HL-60 (cell line): ENCODE measurements around the gene ABCC2.

Experiments
- DNase-seq, 2 experiments: peaks; one replicate each; pipeline ENCODE4 v3.0.0-alpha.2; 2010 to 2020; ENCODE audit warnings: low read depth in 1 of 2, low spot score in 1 of 2
- H3K27ac ChIP-seq: fragments of 250-450 bp; sonication (Bioruptor Pico); replicated peaks from 2 replicates; pipeline ENCODE4 v1.5.1; 2020; ENCODE audit warnings: mild to moderate bottlenecking, moderate library complexity
- H3K27me3 ChIP-seq: fragments of 250-450 bp; sonication (Bioruptor Pico); 2 replicates; pipeline ENCODE4 v1.5.1; 2021; ENCODE audit warnings: mild to moderate bottlenecking, moderate library complexity; ENCODE audit not compliant: insufficient read depth, poor library complexity, severe bottlenecking
- H3K4me3 ChIP-seq: replicated peaks from 2 replicates; pipeline ENCODE4 v1.5.1; 2011; ENCODE audit warnings: mild to moderate bottlenecking, control low read depth, low read length; ENCODE audit not compliant: insufficient read depth
- CTCF ChIP-seq: IDR thresholded peaks from one replicate; pipeline ENCODE4 v1.5.1; 2011; ENCODE audit warnings: low read length, control low read depth, inconsistent platforms; ENCODE audit not compliant: insufficient read depth
- GABPA ChIP-seq: IDR thresholded peaks from 2 replicates; pipeline ENCODE4 v1.6.1; 2012; ENCODE audit warnings: low read depth
- POLR2AphosphoS5 ChIP-seq: IDR thresholded peaks from 2 replicates; pipeline ENCODE4 v1.6.1; 2012; ENCODE audit warnings: low read depth
- SPI1 ChIP-seq: IDR thresholded peaks from 2 replicates; pipeline ENCODE4 v1.6.1; 2012; ENCODE audit warnings: low read depth, mild to moderate bottlenecking, borderline replicate concordance
- TF ChIP-seq, protein P1 (sequence below): IDR thresholded peaks from 2 replicates; pipeline ENCODE4 v1.6.1; 2012; ENCODE audit warnings: low read depth; ENCODE audit not compliant: insufficient replicate concordance

ABCC2 gene

DNA sequence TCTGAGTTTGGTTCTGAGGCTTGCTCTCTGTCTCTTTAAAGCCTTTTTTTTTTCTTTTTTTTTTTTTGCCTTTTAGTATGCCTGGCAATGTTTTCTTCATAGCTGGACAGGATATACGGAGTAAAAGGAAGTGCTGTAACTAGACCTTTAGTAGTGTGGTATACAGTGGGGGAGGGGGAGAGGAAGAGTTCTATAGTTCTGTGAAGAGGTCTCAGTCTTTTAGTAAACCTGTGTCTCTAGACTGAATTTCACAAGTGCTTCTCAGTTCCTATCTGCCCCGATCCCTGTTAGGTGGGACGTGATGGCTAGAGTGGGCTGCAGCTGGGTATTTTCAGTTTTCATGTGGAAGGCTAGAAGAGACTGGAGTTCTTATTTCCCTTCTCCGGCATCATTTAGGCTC lies 3.1 kb upstream of the ABCC2 start:
- TF ChIP-seq SPI1 (peak; percentile 86), CTCF (no peak)
- Histone ChIP-seq H3K27me3 (no peaks in the 10 kb centered on the region), H3K4me3 (no peak overlapping the region), H3K27ac (peak overlapping the region; percentile 66)
- peak; percentile 41 to 81 for DNase-seq

DNA sequence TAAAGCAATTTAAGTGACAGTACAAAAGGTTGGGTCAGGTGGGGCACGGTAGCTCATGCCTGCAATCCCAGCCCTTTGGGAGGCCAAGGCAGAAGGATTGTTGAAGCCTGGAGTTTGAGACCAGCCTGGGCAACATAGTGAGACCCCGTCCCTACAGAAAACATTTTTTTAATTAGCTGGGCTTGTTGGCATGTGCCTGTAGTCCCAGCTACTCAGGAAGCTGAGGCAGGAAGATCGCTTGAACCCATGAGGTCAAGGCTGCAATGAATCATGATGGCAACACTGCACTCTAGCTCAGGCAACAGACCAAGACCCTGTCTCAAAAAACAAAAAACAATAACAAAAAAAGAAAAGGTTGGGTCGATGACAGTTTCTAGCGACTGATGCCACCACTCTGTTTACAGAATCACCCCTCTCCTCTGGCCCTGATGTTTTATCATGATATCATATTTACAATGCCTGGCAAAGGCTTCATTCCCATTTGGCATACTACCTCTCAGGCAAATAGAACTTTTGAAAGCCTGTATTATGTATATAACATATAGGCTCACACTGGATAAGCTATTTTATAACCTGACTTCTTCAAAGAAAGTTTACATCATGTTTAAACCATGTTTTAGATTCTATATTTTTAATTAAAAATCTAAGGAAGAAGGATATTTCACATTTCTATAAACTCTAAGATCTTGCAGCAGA lies 558 bp upstream of the ABCC2 start:
- no peak for TF ChIP-seq GABPA
- no peak for TF ChIP-seq SPI1
- no peak for TF ChIP-seq CTCF
- Histone ChIP-seq H3K27ac (no peak overlapping the region), H3K4me3 (no peak overlapping the region), H3K27me3 (no peaks in the 10 kb centered on the region)
- no peak for DNase-seq

DNA sequence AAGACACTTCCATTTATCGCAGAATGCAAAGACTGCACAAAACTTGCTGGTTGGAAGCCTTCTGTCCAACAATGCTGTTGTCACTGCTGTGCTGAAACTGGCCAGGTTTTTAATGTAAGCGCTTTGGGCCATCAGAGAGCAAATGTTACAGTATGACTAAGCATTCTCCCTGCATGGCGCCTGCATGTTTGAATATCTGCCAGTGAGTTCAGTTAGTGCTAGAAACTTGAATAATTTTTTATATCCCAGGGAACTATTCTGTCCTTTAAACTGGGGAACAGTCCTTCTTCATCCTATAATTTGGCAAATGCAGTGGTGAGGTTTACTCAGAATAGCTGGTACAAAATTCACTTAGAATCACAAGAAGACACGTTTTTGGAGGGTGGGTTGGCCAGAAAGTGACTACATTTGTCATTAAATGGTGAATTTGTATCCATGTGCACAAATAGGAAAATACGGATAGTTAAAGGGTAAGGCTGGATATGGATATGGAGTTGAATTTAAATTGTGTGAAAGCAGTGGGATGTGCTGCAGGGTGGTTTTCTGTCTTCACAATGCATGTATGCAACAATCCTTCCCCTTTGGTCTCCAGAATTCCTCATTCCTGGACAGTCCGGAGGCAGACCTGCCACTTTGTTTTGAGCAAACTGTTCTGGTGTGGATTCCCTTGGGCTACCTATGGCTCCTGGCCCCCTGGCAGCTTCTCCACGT lies 1.7 kb downstream of the ABCC2 start:
- TF ChIP-seq POLR2AphosphoS5 = no peak
- no peak for TF ChIP-seq SPI1
- TF ChIP-seq, protein P1, sequence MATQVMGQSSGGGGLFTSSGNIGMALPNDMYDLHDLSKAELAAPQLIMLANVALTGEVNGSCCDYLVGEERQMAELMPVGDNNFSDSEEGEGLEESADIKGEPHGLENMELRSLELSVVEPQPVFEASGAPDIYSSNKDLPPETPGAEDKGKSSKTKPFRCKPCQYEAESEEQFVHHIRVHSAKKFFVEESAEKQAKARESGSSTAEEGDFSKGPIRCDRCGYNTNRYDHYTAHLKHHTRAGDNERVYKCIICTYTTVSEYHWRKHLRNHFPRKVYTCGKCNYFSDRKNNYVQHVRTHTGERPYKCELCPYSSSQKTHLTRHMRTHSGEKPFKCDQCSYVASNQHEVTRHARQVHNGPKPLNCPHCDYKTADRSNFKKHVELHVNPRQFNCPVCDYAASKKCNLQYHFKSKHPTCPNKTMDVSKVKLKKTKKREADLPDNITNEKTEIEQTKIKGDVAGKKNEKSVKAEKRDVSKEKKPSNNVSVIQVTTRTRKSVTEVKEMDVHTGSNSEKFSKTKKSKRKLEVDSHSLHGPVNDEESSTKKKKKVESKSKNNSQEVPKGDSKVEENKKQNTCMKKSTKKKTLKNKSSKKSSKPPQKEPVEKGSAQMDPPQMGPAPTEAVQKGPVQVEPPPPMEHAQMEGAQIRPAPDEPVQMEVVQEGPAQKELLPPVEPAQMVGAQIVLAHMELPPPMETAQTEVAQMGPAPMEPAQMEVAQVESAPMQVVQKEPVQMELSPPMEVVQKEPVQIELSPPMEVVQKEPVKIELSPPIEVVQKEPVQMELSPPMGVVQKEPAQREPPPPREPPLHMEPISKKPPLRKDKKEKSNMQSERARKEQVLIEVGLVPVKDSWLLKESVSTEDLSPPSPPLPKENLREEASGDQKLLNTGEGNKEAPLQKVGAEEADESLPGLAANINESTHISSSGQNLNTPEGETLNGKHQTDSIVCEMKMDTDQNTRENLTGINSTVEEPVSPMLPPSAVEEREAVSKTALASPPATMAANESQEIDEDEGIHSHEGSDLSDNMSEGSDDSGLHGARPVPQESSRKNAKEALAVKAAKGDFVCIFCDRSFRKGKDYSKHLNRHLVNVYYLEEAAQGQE = no peak
- TF ChIP-seq CTCF = no peak
- TF ChIP-seq GABPA = no peak
- DNase-seq = no peak
- Histone ChIP-seq H3K27me3 (no peaks in the 10 kb centered on the region), H3K27ac (no peak overlapping the region), H3K4me3 (no peak overlapping the region)

GRCh38 chr10:99784727-99785441 lies 2.4 kb downstream of the ABCC2 start:
- no peak for DNase-seq
- TF ChIP-seq, protein P1 = no peak
- TF ChIP-seq POLR2AphosphoS5 (no peak), SPI1 (no peak), GABPA (no peak), CTCF (no peak)
- H3K27ac ChIP-seq = no peak overlapping the region
- H3K4me3 ChIP-seq = no peak overlapping the region
- H3K27me3 ChIP-seq = no peaks in the 10 kb centered on the region
